PFSK-1 (cell line): ENCODE results near the gene ZNF462.

ENCODE experiments used
- POLR2AphosphoS5 ChIP-seq: IDR thresholded peaks from 2 replicates; pipeline ENCODE4 v1.6.1; 2012; ENCODE audit warnings: low read depth, mild to moderate bottlenecking, control low read depth, low read length, moderate library complexity
- TAF1 ChIP-seq: IDR thresholded peaks from 2 replicates; pipeline ENCODE4 v1.6.1; 2012; ENCODE audit warnings: low read length, control low read depth, borderline replicate concordance; ENCODE audit not compliant: insufficient read depth
- TF ChIP-seq, protein P1 (sequence below), 2 experiments: IDR thresholded peaks; 2 replicates each; pipeline versions ENCODE4 v1.6.1 to v1.8.0; 2011 to 2012; ENCODE audit warnings: low read depth in 2 of 2, low read length in 2 of 2, control low read depth in 1 of 2, inconsistent platforms in 1 of 2, mild to moderate bottlenecking in 1 of 2, moderate library complexity in 1 of 2; ENCODE audit not compliant: insufficient read depth in 1 of 2

DNA sequence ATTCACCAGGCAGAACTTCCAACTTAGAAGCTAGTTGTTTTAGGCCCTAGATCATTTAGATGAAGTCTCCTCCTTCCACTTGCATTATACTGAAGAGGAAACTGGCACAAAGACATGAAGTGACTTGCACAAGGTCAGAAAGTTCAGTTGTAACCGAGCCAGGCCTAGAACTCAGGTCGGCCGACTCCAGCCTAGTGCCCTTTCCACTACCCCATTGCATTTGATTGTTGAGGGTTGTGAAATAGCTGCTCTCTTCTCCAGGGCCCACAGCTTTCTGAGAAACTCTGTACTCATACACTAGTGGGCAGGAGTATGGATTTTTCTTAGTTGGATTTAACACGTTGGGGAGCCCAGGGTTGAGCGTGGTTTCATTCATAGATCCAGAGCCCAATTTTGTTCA is 5.6 kb downstream of the ZNF462 start:
- TF ChIP-seq, protein P1, sequence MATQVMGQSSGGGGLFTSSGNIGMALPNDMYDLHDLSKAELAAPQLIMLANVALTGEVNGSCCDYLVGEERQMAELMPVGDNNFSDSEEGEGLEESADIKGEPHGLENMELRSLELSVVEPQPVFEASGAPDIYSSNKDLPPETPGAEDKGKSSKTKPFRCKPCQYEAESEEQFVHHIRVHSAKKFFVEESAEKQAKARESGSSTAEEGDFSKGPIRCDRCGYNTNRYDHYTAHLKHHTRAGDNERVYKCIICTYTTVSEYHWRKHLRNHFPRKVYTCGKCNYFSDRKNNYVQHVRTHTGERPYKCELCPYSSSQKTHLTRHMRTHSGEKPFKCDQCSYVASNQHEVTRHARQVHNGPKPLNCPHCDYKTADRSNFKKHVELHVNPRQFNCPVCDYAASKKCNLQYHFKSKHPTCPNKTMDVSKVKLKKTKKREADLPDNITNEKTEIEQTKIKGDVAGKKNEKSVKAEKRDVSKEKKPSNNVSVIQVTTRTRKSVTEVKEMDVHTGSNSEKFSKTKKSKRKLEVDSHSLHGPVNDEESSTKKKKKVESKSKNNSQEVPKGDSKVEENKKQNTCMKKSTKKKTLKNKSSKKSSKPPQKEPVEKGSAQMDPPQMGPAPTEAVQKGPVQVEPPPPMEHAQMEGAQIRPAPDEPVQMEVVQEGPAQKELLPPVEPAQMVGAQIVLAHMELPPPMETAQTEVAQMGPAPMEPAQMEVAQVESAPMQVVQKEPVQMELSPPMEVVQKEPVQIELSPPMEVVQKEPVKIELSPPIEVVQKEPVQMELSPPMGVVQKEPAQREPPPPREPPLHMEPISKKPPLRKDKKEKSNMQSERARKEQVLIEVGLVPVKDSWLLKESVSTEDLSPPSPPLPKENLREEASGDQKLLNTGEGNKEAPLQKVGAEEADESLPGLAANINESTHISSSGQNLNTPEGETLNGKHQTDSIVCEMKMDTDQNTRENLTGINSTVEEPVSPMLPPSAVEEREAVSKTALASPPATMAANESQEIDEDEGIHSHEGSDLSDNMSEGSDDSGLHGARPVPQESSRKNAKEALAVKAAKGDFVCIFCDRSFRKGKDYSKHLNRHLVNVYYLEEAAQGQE (IDR thresholded peaks at IDR 0.05; ENCODE audit: insufficient read depth in 1 of 2, low read depth in 2 of 2, low read length in 2 of 2) = no peak
- TF ChIP-seq TAF1 (no peak), POLR2AphosphoS5 (no peak)
